Smooth muscle cell of trachea (primary cell): Measurements from ENCODE around the gene OR4K14. TPM values are rescaled to one million over a fixed set of nuclear protein-coding genes. Genes with fewer than 3 reads are reported as not detected.

Experiments used
- total RNA-seq: library from RNA; depleted of rRNA; stranded (reverse); fragments of >200 nt; gene quantifications from 2 replicates; pipeline ENCODE4 v1.2.1, GENCODE V29; 2014

OR4K14 gene
- total RNA-seq: not detected in 2 replicates

GRCh38 chr14:20019257-20019865 lies at the start of gene OR4K14:
Gene OR4K14 (minus strand): TSS chr14:20019307. CDS start chr14:20015193, 4,114 bp downstream.

GRCh38 chr14:20059745-20060144 lies 40.6 kb upstream of the OR4K14 start, which contains the start of gene OR4L1:
Gene OR4L1 (plus strand): TSS chr14:20060045. CDS start chr14:20060045, 0 bp downstream.

GRCh38 chr14:20035938-20036337 lies 16.8 kb upstream of the OR4K14 start, which contains the start of gene OR4K13:
Gene OR4K13 (minus strand): TSS chr14:20036038. CDS start chr14:20034758, 1,280 bp downstream.

GRCh38 chr14:20001863-20002262 lies 17.2 kb downstream of the OR4K14 start, which contains the start of gene OR4Q2:
Gene OR4Q2 (plus strand): TSS chr14:20002163.

GRCh38 chr14:19975291-19975690 lies 43.8 kb downstream of the OR4K14 start, which contains the start of gene OR4K15:
Gene OR4K15 (plus strand): TSS chr14:19975591. CDS start chr14:19975591, 0 bp downstream.

Other genes starting within 250 kb of the OR4K14 start
- gene OR4M1, start 245.8 kb downstream of the OR4K14 start, total RNA-seq: not detected in 2 replicates
- 0.17 TPM in 1 of 2 replicates, not detected in the other for gene OR4N2, start 215.5 kb downstream of the OR4K14 start, total RNA-seq
- not detected in 2 replicates for gene OR4K2, start 144.2 kb downstream of the OR4K14 start, total RNA-seq
- not detected in 2 replicates for gene OR4K5, start 98.7 kb downstream of the OR4K14 start, total RNA-seq
- gene OR4K1, start 88.4 kb downstream of the OR4K14 start, total RNA-seq: not detected in 2 replicates
- gene OR4K15, start 43.7 kb downstream of the OR4K14 start, total RNA-seq: not detected in 2 replicates
- not detected in 2 replicates for gene OR4Q2, start 17.1 kb downstream of the OR4K14 start, total RNA-seq
- gene OR4K13, start 16.7 kb upstream of the OR4K14 start, total RNA-seq: not detected in 2 replicates
- not detected in 2 replicates for gene OR4L1, start 40.7 kb upstream of the OR4K14 start, total RNA-seq
- gene OR4K17, start 91.4 kb upstream of the OR4K14 start, total RNA-seq: not detected in 2 replicates
- not detected in 2 replicates for gene OR4N5, start 119.5 kb upstream of the OR4K14 start, total RNA-seq
- not detected in 2 replicates for gene OR11G2, start 171.6 kb upstream of the OR4K14 start, total RNA-seq
- not detected in 2 replicates for gene OR11H6, start 204.4 kb upstream of the OR4K14 start, total RNA-seq
- not detected in 2 replicates for gene OR11H7, start 209.7 kb upstream of the OR4K14 start, total RNA-seq
- not detected in 2 replicates for gene OR11H4, start 220.0 kb upstream of the OR4K14 start, total RNA-seq